PFSK-1 (cell line): ENCODE measurements around the gene ITGB6.

Source experiments
- FOXP2 ChIP-seq: optimal IDR thresholded peaks from 2 replicates; pipeline ENCODE3; 2011; ENCODE audit warnings: borderline replicate concordance, control low read depth, inconsistent platforms; ENCODE audit not compliant: insufficient read depth; ENCODE audit errors: extremely low read length, extremely low read depth
- POLR2AphosphoS5 ChIP-seq: IDR thresholded peaks from 2 replicates; pipeline ENCODE4 v1.6.1; 2012; ENCODE audit warnings: low read depth, mild to moderate bottlenecking, control low read depth, low read length, moderate library complexity
- REST ChIP-seq, 2 experiments: IDR thresholded peaks; 2 replicates each; pipeline versions ENCODE4 v1.6.1 to v1.8.0; 2011 to 2012; ENCODE audit warnings: low read depth in 2 of 2, low read length in 2 of 2, control low read depth in 1 of 2, inconsistent platforms in 1 of 2, mild to moderate bottlenecking in 1 of 2, moderate library complexity in 1 of 2; ENCODE audit not compliant: insufficient read depth in 1 of 2
- SIN3A ChIP-seq: IDR thresholded peaks from 2 replicates; pipeline ENCODE4 v1.6.1; 2012; ENCODE audit warnings: mild to moderate bottlenecking, low read length, moderate library complexity, borderline replicate concordance; ENCODE audit not compliant: insufficient read depth
- TAF1 ChIP-seq: IDR thresholded peaks from 2 replicates; pipeline ENCODE4 v1.6.1; 2012; ENCODE audit warnings: low read length, control low read depth, borderline replicate concordance; ENCODE audit not compliant: insufficient read depth

Gene ITGB6

GRCh38 chr2:160241251-160242137, 41.4 kb upstream of the ITGB6 start:
- TF ChIP-seq FOXP2 (no peak), TAF1 (peak; percentile 62; the same call in 1 of the 2 replicates), REST (IDR thresholded peaks at IDR 0.05; ENCODE audit: insufficient read depth in 1 of 2, low read depth in 2 of 2, low read length in 2 of 2) (peak in 1 of 2 experiments; percentile 11; a peak in 1 of 4 replicates), POLR2AphosphoS5 (peak; percentile 51; the same call in 1 of the 2 replicates), SIN3A (no peak)

DNA sequence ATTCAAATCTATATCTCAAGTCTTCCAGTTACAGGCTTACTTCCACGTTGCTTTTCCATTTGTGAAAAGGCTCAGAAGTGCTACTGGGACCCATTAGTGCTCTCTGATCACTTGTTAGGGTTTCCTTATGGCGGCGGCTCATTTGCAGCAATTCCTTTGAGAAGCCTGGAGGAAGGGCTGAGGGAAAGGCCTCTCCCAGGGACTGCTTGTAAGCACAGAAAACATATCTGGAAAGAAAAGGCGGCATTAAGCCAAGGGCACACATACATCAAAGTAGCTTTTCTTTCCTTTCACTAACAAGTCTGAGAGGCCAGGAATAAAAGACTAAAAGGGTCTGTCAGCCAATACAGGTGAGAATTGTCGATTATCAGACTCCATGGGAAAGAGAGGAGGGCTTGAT, 39.4 kb upstream of the ITGB6 start:
- TF ChIP-seq SIN3A = no peak

GRCh38 chr2:160238392-160238791, 38.3 kb upstream of the ITGB6 start:
- TF ChIP-seq REST (IDR thresholded peaks at IDR 0.05; ENCODE audit: insufficient read depth in 1 of 2, low read depth in 2 of 2, low read length in 2 of 2) = no peak
- no peak for TF ChIP-seq FOXP2
- no peak for TF ChIP-seq POLR2AphosphoS5
- no peak for TF ChIP-seq SIN3A
- TF ChIP-seq TAF1 = no peak

DNA sequence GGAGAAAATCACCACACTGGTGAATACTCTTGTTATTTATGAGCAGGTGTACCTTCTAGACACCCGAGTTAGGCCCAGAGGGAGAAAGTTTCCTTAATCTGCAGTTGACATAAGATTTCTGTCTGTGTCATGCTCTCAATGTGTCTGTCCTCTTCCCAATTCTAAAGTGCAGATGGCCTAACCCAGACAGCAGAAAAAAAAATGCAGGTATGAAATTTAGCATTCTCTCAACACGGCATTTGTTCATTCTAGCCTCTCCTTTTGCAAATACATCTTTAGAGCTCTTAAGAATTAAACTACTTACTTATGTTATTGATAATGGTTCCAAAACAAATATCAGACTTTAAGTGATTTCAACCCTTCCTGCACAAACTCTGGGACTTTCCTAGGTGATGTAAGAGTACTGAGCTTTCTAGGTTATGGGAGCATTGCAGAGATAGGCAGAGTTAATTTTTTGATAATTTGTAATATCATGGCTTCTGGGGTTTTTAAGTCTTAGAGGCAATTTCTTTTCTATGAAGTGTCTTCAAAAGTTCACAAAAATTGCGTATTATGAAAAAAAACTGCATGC, 32.9 kb upstream of the ITGB6 start:
- TF ChIP-seq FOXP2 (no peak), POLR2AphosphoS5 (no peak), TAF1 (no peak), SIN3A (no peak), REST (IDR thresholded peaks at IDR 0.05; ENCODE audit: insufficient read depth in 1 of 2, low read depth in 2 of 2, low read length in 2 of 2) (no peak)

GRCh38 chr2:160229591-160229990, 29.5 kb upstream of the ITGB6 start:
- TF ChIP-seq FOXP2 (no peak), TAF1 (no peak), REST (IDR thresholded peaks at IDR 0.05; ENCODE audit: insufficient read depth in 1 of 2, low read depth in 2 of 2, low read length in 2 of 2) (no peak), POLR2AphosphoS5 (no peak), SIN3A (no peak)
